HepG2 (cell line): Measurements from ENCODE around the gene ACTR1A. TPM values are rescaled to one million over a fixed set of nuclear protein-coding genes. Genes with fewer than 3 reads are reported as not detected.
A peak's percentile ranks its signal among the peaks of the same experiment; 100 is the strongest.

Experiments
- CEBPB ChIP-seq: IDR thresholded peaks from 2 replicates; pipeline ENCODE4 v1.6.1; 2011; ENCODE audit warnings: low read depth, low read length, improper control_type of control experiment, borderline replicate concordance
- CSRNP1 ChIP-seq: sonication (generic); formaldehyde crosslinking; IDR thresholded peaks from 2 replicates; pipeline ENCODE4 v1.8.1; 2023; ENCODE audit warnings: mild to moderate bottlenecking, missing genetic modification reagents
- DNMT1 ChIP-seq: sonication (generic); formaldehyde crosslinking; IDR thresholded peaks from 2 replicates; pipeline ENCODE4 v1.5.1; 2020; ENCODE audit warnings: mild to moderate bottlenecking, missing genetic modification reagents
- DRAP1 ChIP-seq: IDR thresholded peaks from 2 replicates; pipeline ENCODE4 v1.6.1; 2016; ENCODE audit warnings: missing genetic modification reagents, missing compliant biosample characterization
- ELF1 ChIP-seq: sonication (generic); formaldehyde crosslinking; IDR thresholded peaks from 2 replicates; pipeline ENCODE4 v1.4.0; 2020; ENCODE audit warnings: missing genetic modification reagents
- FOXA3 ChIP-seq: IDR thresholded peaks from 2 replicates; pipeline ENCODE4 v1.6.1; 2016; ENCODE audit warnings: missing genetic modification reagents, missing compliant biosample characterization
- FUBP1 ChIP-seq: sonication (generic); formaldehyde crosslinking; IDR thresholded peaks from 2 replicates; pipeline ENCODE4 v1.5.1; 2020; ENCODE audit warnings: missing genetic modification reagents, mild to moderate bottlenecking, borderline replicate concordance
- KAT7 ChIP-seq: IDR thresholded peaks from 2 replicates; pipeline ENCODE4 v1.6.1; 2018; ENCODE audit warnings: borderline replicate concordance, missing compliant biosample characterization
- KMT2A ChIP-seq: sonication (generic); formaldehyde crosslinking; IDR thresholded peaks from 2 replicates; pipeline ENCODE4 v1.4.0; 2020; ENCODE audit warnings: missing genetic modification reagents
- MED1 ChIP-seq: sonication (generic); formaldehyde crosslinking; IDR thresholded peaks from 2 replicates; pipeline ENCODE4 v1.4.0; 2020; ENCODE audit warnings: missing genetic modification reagents
- MEIS2 ChIP-seq: sonication (generic); formaldehyde crosslinking; IDR thresholded peaks from 2 replicates; pipeline ENCODE4 v1.9.0; 2021; ENCODE audit warnings: mild to moderate bottlenecking, missing genetic modification reagents
- NFIB ChIP-seq: sonication (generic); formaldehyde crosslinking; IDR thresholded peaks from 2 replicates; pipeline ENCODE4 v1.9.0; 2021; ENCODE audit warnings: missing genetic modification reagents, mild to moderate bottlenecking, borderline replicate concordance
- NFRKB ChIP-seq: fragments of 450-650 bp; IDR thresholded peaks from 2 replicates; pipeline ENCODE4 v1.6.1; 2017
- NR2F2 ChIP-seq: IDR thresholded peaks from 2 replicates; pipeline ENCODE4 v1.6.1; 2012; ENCODE audit warnings: low read depth, inconsistent platforms, borderline replicate concordance
- PATZ1 ChIP-seq: sonication (generic); formaldehyde crosslinking; IDR thresholded peaks from 2 replicates; pipeline ENCODE4 v1.4.0; 2020; ENCODE audit warnings: missing genetic modification reagents
- RORA ChIP-seq: sonication (generic); formaldehyde crosslinking; IDR thresholded peaks from 2 replicates; pipeline ENCODE4 v1.5.0; 2020; ENCODE audit warnings: mild to moderate bottlenecking, missing genetic modification reagents, moderate library complexity
- ZBTB2 ChIP-seq: sonication (generic); formaldehyde crosslinking; IDR thresholded peaks from 2 replicates; pipeline ENCODE4 v1.8.0; 2022; ENCODE audit warnings: low read depth, missing genetic modification reagents
- ZNF263 ChIP-seq: sonication (generic); formaldehyde crosslinking; IDR thresholded peaks from 2 replicates; pipeline ENCODE4 v1.4.0; 2020; ENCODE audit warnings: missing genetic modification reagents
- ZNF317 ChIP-seq: sonication (generic); formaldehyde crosslinking; IDR thresholded peaks from 2 replicates; pipeline ENCODE4 v1.5.0; 2020; ENCODE audit warnings: mild to moderate bottlenecking, missing genetic modification reagents
- ZNF749 ChIP-seq: sonication (generic); formaldehyde crosslinking; IDR thresholded peaks from 2 replicates; pipeline ENCODE4 v1.8.0; 2022; ENCODE audit warnings: mild to moderate bottlenecking, missing genetic modification reagents, moderate library complexity, borderline replicate concordance
- ZNF782 ChIP-seq: sonication (generic); formaldehyde crosslinking; IDR thresholded peaks from 2 replicates; pipeline ENCODE4 v1.4.0; 2020; ENCODE audit warnings: missing genetic modification reagents, mild to moderate bottlenecking, borderline replicate concordance
- ZNF83 ChIP-seq: sonication (generic); formaldehyde crosslinking; IDR thresholded peaks from 2 replicates; pipeline ENCODE4 v1.4.0; 2020; ENCODE audit warnings: missing genetic modification reagents, mild to moderate bottlenecking, borderline replicate concordance
- ZSCAN30 ChIP-seq: sonication (generic); formaldehyde crosslinking; IDR thresholded peaks from 2 replicates; pipeline ENCODE4 v1.5.0; 2020; ENCODE audit warnings: mild to moderate bottlenecking, missing genetic modification reagents
- polyA plus RNA-seq, 8 experiments: library from polyadenylated mRNA; depleted of rRNA in 3 of 8; stranded (reverse) in 7 of 8; unstranded in 1 of 8; fragments of >200 nt; fragmentation: Illumina TruSeq in 4 of 8; extraction: Trizol in 4 of 8; gene quantifications; 2 replicates each; pipeline versions ENCODE4 v1.2.1 to v1.2.3, GENCODE V29; 2011 to 2016; ENCODE audit warnings: low read depth in 4 of 8, missing spikeins in 1 of 8, mixed read lengths in 1 of 8; ENCODE audit not compliant: insufficient read depth in 1 of 8
- total RNA-seq, 5 experiments: library from RNA; depleted of rRNA; stranded (reverse); fragments of >200 nt; fragmentation: Illumina TruSeq; extraction: Trizol; gene quantifications; 2 replicates each; pipeline ENCODE4 v1.2.3, GENCODE V29; 2016; ENCODE audit warnings: low read depth in 1 of 5

ACTR1A gene
- total and polyA plus RNA-seq, 2 of the 13 experiments (the other 11 are each of a cell fraction or from before 2014, with no cell fraction given), result 59.6 to 62.8 TPM

GRCh38 chr10:102434394-102435132, 67.9 kb downstream of the ACTR1A start (continued):
- TF ChIP-seq ZBTB2 (CRISPR knock-in tag), result no peak
- peak; percentile 97 for TF ChIP-seq CEBPB
- TF ChIP-seq ZNF317 (CRISPR knock-in tag), result 0 out of 2 replicates have a peak, but pooled peaks have one; percentile 23
- peak; percentile 42 for TF ChIP-seq FOXA3 (CRISPR knock-in tag)
- TF ChIP-seq CSRNP1 (CRISPR knock-in tag), result peak; percentile 61; the same call in 1 of the 2 replicates
- TF ChIP-seq DNMT1 (CRISPR knock-in tag), result no peak
- no peak for TF ChIP-seq KMT2A (CRISPR knock-in tag)
- TF ChIP-seq RORA (CRISPR knock-in tag), result no peak
- TF ChIP-seq FUBP1 (CRISPR knock-in tag), result peak; percentile 30; the same call in 1 of the 2 replicates
- 0 out of 2 replicates have a peak, but pooled peaks have one; percentile 25 for TF ChIP-seq MED1 (CRISPR knock-in tag)
- no peak for TF ChIP-seq DRAP1
- no peak; the same call in 1 of the 2 replicates for TF ChIP-seq MEIS2 (CRISPR knock-in tag)
- peak; percentile 84 for TF ChIP-seq PATZ1 (CRISPR knock-in tag)
- TF ChIP-seq ZNF263 (CRISPR knock-in tag), result 0 out of 2 replicates have a peak, but pooled peaks have one; percentile 40
- TF ChIP-seq ELF1 (CRISPR knock-in tag), result peak; percentile 31; the same call in 1 of the 2 replicates
- peak; percentile 46; the same call in 1 of the 2 replicates for TF ChIP-seq ZNF749 (CRISPR knock-in tag)
- TF ChIP-seq ZNF83 (CRISPR knock-in tag), result no peak; the same call in 1 of the 2 replicates
- TF ChIP-seq ZSCAN30 (CRISPR knock-in tag), result no peak
- TF ChIP-seq NFIB, result no peak
- TF ChIP-seq ZNF782, result no peak
- no peak; the same call in 1 of the 2 replicates for TF ChIP-seq NR2F2
- no peak for TF ChIP-seq NFRKB
- TF ChIP-seq KAT7 (CRISPR knock-in tag), result peak; percentile 35
